ENCODE results near the gene FOXN4.

GRCh38 chr12:109258201-109258600 lies 50.9 kb downstream of the FOXN4 start:
- no peak for TF ChIP-seq CTCF (IDR thresholded peaks at IDR 0.05)
- TF ChIP-seq POLR2A (IDR thresholded peaks at IDR 0.05), result no peak
